Esophagus muscularis mucosa (tissue), 3 donors: ENCODE measurements around the gene KRTAP11-1.

Experiments used
- CTCF ChIP-seq, 3 experiments: fragments of 200-600 bp in 2 of 3; fragments of 450-650 bp in 1 of 3; sonication (generic) in 2 of 3; IDR thresholded peaks; one replicate each; pipeline ENCODE4 v1.5.1; 2017 to 2019; ENCODE audit warnings: antibody characterized with exemption in 3 of 3, mild to moderate bottlenecking in 2 of 3, moderate library complexity in 1 of 3
- POLR2A ChIP-seq: fragments of 450-650 bp; IDR thresholded peaks from one replicate; pipeline ENCODE4 v1.6.1; 2017; ENCODE audit warnings: antibody characterized with exemption, moderate library complexity, mild to moderate bottlenecking, low read depth
- POLR2AphosphoS5 ChIP-seq, 2 donors: sonication (generic); formaldehyde crosslinking; IDR thresholded peaks; one replicate each; pipeline ENCODE4 v1.6.1; 2017; ENCODE audit warnings: antibody characterized with exemption in 2 of 2

- no peak for TF ChIP-seq CTCF (IDR thresholded peaks at IDR 0.05)
- no peak for TF ChIP-seq POLR2A
- no peak for TF ChIP-seq POLR2AphosphoS5 (IDR thresholded peaks at IDR 0.05)
Observed at GRCh38 chr21:30881480-30881879, at the start of gene KRTAP11-1.
